ENCODE measurements around the gene POMP.

GRCh38 chr13:28658539-28658795 is 463 bp upstream of the POMP start:
- TF ChIP-seq REST (IDR thresholded peaks at IDR 0.05; ENCODE audit: low read depth) (no peak), MAX (IDR thresholded peaks at IDR 0.05) (no peak), TCF12 (IDR thresholded peaks at IDR 0.05; ENCODE audit: low read depth) (no peak), TEAD4 (IDR thresholded peaks at IDR 0.05) (no peak), EP300 (IDR thresholded peaks at IDR 0.05; ENCODE audit: borderline replicate concordance) (no peak), EGR1 (IDR thresholded peaks at IDR 0.05) (no peak), USF1 (IDR thresholded peaks at IDR 0.05) (no peak), RAD21 (IDR thresholded peaks at IDR 0.05; ENCODE audit: low read depth) (no peak), YY1 (IDR thresholded peaks at IDR 0.05; ENCODE audit: low read depth) (no peak), TAF1 (IDR thresholded peaks at IDR 0.05; ENCODE audit: low read depth) (no peak)

All from Ishikawa (cell line).